ENCODE results near the gene DLG2.
A peak's percentile ranks its signal among the peaks of the same experiment; 100 is the strongest.

The DLG2 gene

GRCh38 chr11:85651118-85651517 is 24.0 kb upstream of the DLG2 start:
- TF ChIP-seq ZBTB7A (IDR thresholded peaks at IDR 0.05; ENCODE audit: low read depth) = no peak
- TF ChIP-seq NFIC (IDR thresholded peaks at IDR 0.05) = no peak
- TF ChIP-seq TEAD4 (IDR thresholded peaks at IDR 0.05) = no peak
- no peak for TF ChIP-seq RAD21 (IDR thresholded peaks at IDR 0.05; ENCODE audit: low read depth)
- TF ChIP-seq YY1 (IDR thresholded peaks at IDR 0.05; ENCODE audit: low read depth) = no peak
- no peak for TF ChIP-seq TCF12 (IDR thresholded peaks at IDR 0.05; ENCODE audit: low read depth)
- no peak for TF ChIP-seq USF1 (IDR thresholded peaks at IDR 0.05)
- TF ChIP-seq EP300 (IDR thresholded peaks at IDR 0.05; ENCODE audit: borderline replicate concordance) = no peak
- no peak for TF ChIP-seq CREB1 (IDR thresholded peaks at IDR 0.05; ENCODE audit: low read depth)
- TF ChIP-seq FOXM1 (IDR thresholded peaks at IDR 0.05; ENCODE audit: borderline replicate concordance, low read depth) = no peak
- no peak for TF ChIP-seq CEBPB (IDR thresholded peaks at IDR 0.05)
- no peak for TF ChIP-seq REST (IDR thresholded peaks at IDR 0.05; ENCODE audit: low read depth)
- TF ChIP-seq TAF1 (IDR thresholded peaks at IDR 0.05; ENCODE audit: low read depth) = no peak
- no peak for TF ChIP-seq EGR1 (IDR thresholded peaks at IDR 0.05)
- no peak for TF ChIP-seq MAX (IDR thresholded peaks at IDR 0.05)

- TF ChIP-seq EP300 (IDR thresholded peaks at IDR 0.05; ENCODE audit: borderline replicate concordance) (no peak), REST (IDR thresholded peaks at IDR 0.05; ENCODE audit: low read depth) (no peak), EGR1 (IDR thresholded peaks at IDR 0.05) (peak; percentile 80), TAF1 (IDR thresholded peaks at IDR 0.05; ENCODE audit: low read depth) (peak; percentile 89), CEBPB (IDR thresholded peaks at IDR 0.05) (no peak), TEAD4 (IDR thresholded peaks at IDR 0.05) (no peak), RAD21 (IDR thresholded peaks at IDR 0.05; ENCODE audit: low read depth) (no peak), TCF12 (IDR thresholded peaks at IDR 0.05; ENCODE audit: low read depth) (peak; percentile 71), FOXM1 (IDR thresholded peaks at IDR 0.05; ENCODE audit: borderline replicate concordance, low read depth) (no peak), ZBTB7A (IDR thresholded peaks at IDR 0.05; ENCODE audit: low read depth) (no peak), MAX (IDR thresholded peaks at IDR 0.05) (peak; percentile 79), CREB1 (IDR thresholded peaks at IDR 0.05; ENCODE audit: low read depth) (peak; percentile 78), YY1 (IDR thresholded peaks at IDR 0.05; ENCODE audit: low read depth) (peak; percentile 95), USF1 (IDR thresholded peaks at IDR 0.05) (peak; percentile 78), NFIC (IDR thresholded peaks at IDR 0.05) (peak; percentile 17; the same call in 1 of the 2 replicates)
Observed at GRCh38 chr11:85647604-85648299, 20.6 kb upstream of the DLG2 start, which contains the start of gene TMEM126A. Gene TMEM126A (plus strand): TSS chr11:85647967. CDS start chr11:85650256, 2,289 bp downstream.

GRCh38 chr11:85647078-85647477 is 19.9 kb upstream of the DLG2 start:
- TF ChIP-seq MAX (IDR thresholded peaks at IDR 0.05) (no peak), FOXM1 (IDR thresholded peaks at IDR 0.05; ENCODE audit: borderline replicate concordance, low read depth) (no peak), USF1 (IDR thresholded peaks at IDR 0.05) (no peak), CREB1 (IDR thresholded peaks at IDR 0.05; ENCODE audit: low read depth) (no peak), YY1 (IDR thresholded peaks at IDR 0.05; ENCODE audit: low read depth) (no peak), REST (IDR thresholded peaks at IDR 0.05; ENCODE audit: low read depth) (no peak), EGR1 (IDR thresholded peaks at IDR 0.05) (no peak), RAD21 (IDR thresholded peaks at IDR 0.05; ENCODE audit: low read depth) (no peak), TCF12 (IDR thresholded peaks at IDR 0.05; ENCODE audit: low read depth) (no peak), CEBPB (IDR thresholded peaks at IDR 0.05) (no peak), EP300 (IDR thresholded peaks at IDR 0.05; ENCODE audit: borderline replicate concordance) (no peak), NFIC (IDR thresholded peaks at IDR 0.05) (no peak), TEAD4 (IDR thresholded peaks at IDR 0.05) (no peak), ZBTB7A (IDR thresholded peaks at IDR 0.05; ENCODE audit: low read depth) (no peak), TAF1 (IDR thresholded peaks at IDR 0.05; ENCODE audit: low read depth) (no peak)
